IMR-90 (cell line): ENCODE data around the gene RBBP8.

ENCODE experiments used
- CEBPB ChIP-seq: IDR thresholded peaks from 2 replicates; pipeline ENCODE4 v1.6.1; 2012; ENCODE audit warnings: low read depth, low read length, improper control_type of control experiment
- CHD1 ChIP-seq: IDR thresholded peaks from 2 replicates; pipeline ENCODE4 v1.6.1; 2012; ENCODE audit warnings: low read depth, low read length, improper control_type of control experiment
- FOS ChIP-seq: fragments of 150-350 bp; IDR thresholded peaks from 2 replicates; pipeline ENCODE4 v1.6.1; 2016; ENCODE audit warnings: low read depth, low read length
- MAFK ChIP-seq: IDR thresholded peaks from 2 replicates; pipeline ENCODE4 v1.6.1; 2012; ENCODE audit warnings: low read depth, low read length, improper control_type of control experiment
- MAZ ChIP-seq: IDR thresholded peaks from 2 replicates; pipeline ENCODE4 v1.6.1; 2012; ENCODE audit warnings: low read depth, mild to moderate bottlenecking, low read length, improper control_type of control experiment, moderate library complexity, borderline replicate concordance
- POLR2A ChIP-seq: IDR thresholded peaks from 2 replicates; pipeline ENCODE4 v1.6.1; 2012; ENCODE audit warnings: mild to moderate bottlenecking, low read depth, low read length
- RAD21 ChIP-seq: IDR thresholded peaks from 2 replicates; pipeline ENCODE4 v1.6.1; 2012; ENCODE audit warnings: low read length, improper control_type of control experiment
- RCOR1 ChIP-seq: IDR thresholded peaks from 2 replicates; pipeline ENCODE4 v1.6.1; 2012; ENCODE audit warnings: mild to moderate bottlenecking, low read length, improper control_type of control experiment; ENCODE audit not compliant: insufficient replicate concordance
- RFX5 ChIP-seq: IDR thresholded peaks from 2 replicates; pipeline ENCODE4 v1.8.0; 2012; ENCODE audit warnings: low read depth, mild to moderate bottlenecking, low read length, moderate library complexity
- SMC3 ChIP-seq: fragments of 150-350 bp; IDR thresholded peaks from 2 replicates; pipeline ENCODE4 v1.6.1; 2016; ENCODE audit warnings: low read depth, mild to moderate bottlenecking, antibody characterized with exemption, low read length, moderate library complexity
- TF ChIP-seq, protein P1 (sequence below): conservative IDR thresholded peaks from 2 replicates; pipeline ENCODE4 v1.5.1; 2012; ENCODE audit warnings: mild to moderate bottlenecking, low read depth, low read length, improper control_type of control experiment
- TF ChIP-seq, protein P2 (sequence below): fragments of 150-350 bp; IDR thresholded peaks from 2 replicates; pipeline ENCODE4 v1.6.1; 2017; ENCODE audit warnings: mild to moderate bottlenecking, antibody characterized with exemption, low read length, low read depth

- no peak for TF ChIP-seq POLR2A
- TF ChIP-seq, protein P1, sequence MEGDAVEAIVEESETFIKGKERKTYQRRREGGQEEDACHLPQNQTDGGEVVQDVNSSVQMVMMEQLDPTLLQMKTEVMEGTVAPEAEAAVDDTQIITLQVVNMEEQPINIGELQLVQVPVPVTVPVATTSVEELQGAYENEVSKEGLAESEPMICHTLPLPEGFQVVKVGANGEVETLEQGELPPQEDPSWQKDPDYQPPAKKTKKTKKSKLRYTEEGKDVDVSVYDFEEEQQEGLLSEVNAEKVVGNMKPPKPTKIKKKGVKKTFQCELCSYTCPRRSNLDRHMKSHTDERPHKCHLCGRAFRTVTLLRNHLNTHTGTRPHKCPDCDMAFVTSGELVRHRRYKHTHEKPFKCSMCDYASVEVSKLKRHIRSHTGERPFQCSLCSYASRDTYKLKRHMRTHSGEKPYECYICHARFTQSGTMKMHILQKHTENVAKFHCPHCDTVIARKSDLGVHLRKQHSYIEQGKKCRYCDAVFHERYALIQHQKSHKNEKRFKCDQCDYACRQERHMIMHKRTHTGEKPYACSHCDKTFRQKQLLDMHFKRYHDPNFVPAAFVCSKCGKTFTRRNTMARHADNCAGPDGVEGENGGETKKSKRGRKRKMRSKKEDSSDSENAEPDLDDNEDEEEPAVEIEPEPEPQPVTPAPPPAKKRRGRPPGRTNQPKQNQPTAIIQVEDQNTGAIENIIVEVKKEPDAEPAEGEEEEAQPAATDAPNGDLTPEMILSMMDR: no peak
- TF ChIP-seq FOS: no peak
- no peak for TF ChIP-seq MAFK
- TF ChIP-seq CEBPB: no peak
- no peak for TF ChIP-seq RAD21
- no peak for TF ChIP-seq RFX5
- no peak for TF ChIP-seq RCOR1
- TF ChIP-seq, protein P2, sequence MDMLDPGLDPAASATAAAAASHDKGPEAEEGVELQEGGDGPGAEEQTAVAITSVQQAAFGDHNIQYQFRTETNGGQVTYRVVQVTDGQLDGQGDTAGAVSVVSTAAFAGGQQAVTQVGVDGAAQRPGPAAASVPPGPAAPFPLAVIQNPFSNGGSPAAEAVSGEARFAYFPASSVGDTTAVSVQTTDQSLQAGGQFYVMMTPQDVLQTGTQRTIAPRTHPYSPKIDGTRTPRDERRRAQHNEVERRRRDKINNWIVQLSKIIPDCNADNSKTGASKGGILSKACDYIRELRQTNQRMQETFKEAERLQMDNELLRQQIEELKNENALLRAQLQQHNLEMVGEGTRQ: no peak
- no peak for TF ChIP-seq MAZ
- TF ChIP-seq CHD1: no peak
- no peak for TF ChIP-seq SMC3
These were observed 52.1 kb downstream of the RBBP8 start for GRCh38 chr18:22985250-22985649.
